ENCODE measurements around the gene NEUROD2.

GRCh38 chr17:39621523-39622379 is 14.0 kb upstream of the NEUROD2 start:
- TF ChIP-seq, protein P1, sequence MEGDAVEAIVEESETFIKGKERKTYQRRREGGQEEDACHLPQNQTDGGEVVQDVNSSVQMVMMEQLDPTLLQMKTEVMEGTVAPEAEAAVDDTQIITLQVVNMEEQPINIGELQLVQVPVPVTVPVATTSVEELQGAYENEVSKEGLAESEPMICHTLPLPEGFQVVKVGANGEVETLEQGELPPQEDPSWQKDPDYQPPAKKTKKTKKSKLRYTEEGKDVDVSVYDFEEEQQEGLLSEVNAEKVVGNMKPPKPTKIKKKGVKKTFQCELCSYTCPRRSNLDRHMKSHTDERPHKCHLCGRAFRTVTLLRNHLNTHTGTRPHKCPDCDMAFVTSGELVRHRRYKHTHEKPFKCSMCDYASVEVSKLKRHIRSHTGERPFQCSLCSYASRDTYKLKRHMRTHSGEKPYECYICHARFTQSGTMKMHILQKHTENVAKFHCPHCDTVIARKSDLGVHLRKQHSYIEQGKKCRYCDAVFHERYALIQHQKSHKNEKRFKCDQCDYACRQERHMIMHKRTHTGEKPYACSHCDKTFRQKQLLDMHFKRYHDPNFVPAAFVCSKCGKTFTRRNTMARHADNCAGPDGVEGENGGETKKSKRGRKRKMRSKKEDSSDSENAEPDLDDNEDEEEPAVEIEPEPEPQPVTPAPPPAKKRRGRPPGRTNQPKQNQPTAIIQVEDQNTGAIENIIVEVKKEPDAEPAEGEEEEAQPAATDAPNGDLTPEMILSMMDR (IDR thresholded peaks at IDR 0.05; ENCODE audit: low read length) = peak; percentile 100
- no peak for TF ChIP-seq EZH2 (optimal IDR thresholded peaks at IDR 0.05; ENCODE audit: low read depth, low read length)
- TF ChIP-seq EZH2phosphoT487 (IDR thresholded peaks at IDR 0.05; ENCODE audit: low read length) = no peak

All from MM.1S (cell line).